GM10266 (cell line): ENCODE measurements around the gene KY.

ENCODE experiments used
- DNase-seq: peaks from one replicate; pipeline ENCODE4 v3.0.0; 2012; ENCODE audit errors: extremely low spot score
- TF ChIP-seq, protein P1 (sequence below): IDR thresholded peaks from 2 replicates; pipeline ENCODE4 v1.5.1; 2012; ENCODE audit warnings: mild to moderate bottlenecking, low read depth; ENCODE audit not compliant: control insufficient read depth, insufficient read depth; ENCODE audit errors: missing control alignments

KY gene, protein sequence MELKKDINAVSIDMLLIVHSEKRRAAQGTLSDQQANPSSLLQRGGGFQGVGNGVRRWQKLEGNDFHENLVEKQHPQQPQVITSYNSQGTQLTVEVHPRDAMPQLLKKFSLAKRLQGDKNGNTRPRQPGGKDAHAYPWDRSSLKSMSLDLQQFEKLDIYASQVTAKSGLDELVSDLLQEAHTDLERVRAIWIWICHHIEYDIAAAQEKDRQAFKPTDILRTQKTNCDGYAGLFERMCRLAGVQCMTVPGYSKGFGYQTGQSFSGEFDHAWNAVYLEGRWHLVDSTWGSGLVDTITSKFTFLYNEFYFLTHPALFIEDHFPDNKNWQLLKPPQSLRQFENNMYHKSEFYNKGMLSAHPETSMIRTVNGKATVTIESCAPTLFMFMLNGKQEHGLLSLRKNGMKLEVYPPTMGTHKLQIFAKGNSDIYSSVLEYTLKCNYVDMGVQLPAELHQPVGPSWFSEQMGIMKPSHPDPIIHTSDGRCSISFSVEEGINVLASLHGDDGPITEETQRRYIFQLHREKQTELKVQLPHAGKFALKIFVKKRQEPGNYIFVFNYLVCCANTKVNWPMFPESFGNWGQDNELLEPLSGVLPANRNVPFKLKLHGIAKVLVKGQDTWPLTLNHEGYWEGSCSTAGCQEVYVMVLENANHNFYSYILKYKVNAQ

DNA sequence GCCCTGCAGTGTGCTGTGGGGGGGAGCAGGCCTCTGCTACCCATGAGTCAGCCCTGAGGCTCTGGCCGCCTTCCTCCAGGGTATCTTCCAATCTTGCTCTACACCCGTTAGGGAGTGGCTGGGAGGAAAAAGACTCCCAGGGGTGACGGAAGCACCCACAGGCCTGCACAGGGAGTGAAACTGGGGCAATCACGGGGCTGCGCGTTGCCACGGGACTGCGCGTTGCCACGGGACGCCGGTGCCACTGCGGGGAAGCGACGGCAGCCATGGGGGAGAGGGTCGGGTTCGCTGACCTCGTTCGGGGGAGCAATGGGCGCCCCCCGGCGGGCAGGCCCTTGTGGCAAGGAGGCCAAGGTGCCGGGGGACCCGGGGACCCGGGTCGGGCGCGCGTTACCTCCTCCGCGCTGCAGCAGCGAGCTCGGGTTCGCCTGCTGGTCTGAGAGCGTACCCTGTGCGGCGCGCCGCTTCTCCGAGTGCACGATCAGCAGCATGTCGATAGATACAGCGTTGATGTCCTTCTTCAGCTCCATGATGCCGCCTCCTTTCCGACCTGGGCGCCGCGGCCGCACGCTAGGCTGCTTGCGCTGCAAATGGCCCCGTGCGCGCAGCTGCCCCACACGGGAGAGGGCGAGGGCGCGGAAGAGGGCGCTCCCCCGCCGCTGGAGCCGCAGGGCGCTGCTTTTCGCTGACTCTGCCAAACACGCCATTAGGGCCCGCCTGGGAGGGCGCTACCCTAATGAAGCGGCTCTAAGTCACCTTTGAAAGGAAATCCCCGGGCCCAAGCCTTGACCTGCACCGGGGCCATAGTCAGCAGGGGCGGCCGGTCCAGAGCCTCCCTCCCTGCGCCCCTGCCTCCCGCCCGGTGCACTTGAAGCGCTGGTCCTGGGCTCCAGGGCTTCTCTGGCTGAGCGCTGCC is at the start of gene KY:
TSS of gene KY (minus strand) at position 592 of the 916 bp plus-strand sequence. CDS start at position 530, 62 bp downstream.
- no peak for DNase-seq

DNA sequence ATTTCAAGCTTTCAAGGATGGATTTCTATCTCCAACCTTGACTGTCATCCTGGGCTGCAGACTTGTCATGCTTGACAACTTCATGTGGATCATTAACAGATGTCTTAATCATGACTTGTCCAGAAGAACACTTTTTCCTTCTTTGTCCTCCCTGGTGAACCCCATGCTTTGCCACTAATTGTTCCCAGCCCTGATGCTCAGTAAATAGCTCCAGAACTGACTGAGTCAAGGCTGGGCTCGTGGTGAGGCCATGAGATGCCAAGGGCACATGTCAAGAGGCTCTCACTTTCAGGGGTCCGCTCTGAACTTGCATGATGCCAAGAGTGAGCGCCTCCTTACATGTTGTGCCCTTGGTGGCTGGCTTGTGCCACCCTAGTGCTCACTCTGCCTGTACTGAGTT is 48.9 kb upstream of the KY start:
- TF ChIP-seq, protein P1, sequence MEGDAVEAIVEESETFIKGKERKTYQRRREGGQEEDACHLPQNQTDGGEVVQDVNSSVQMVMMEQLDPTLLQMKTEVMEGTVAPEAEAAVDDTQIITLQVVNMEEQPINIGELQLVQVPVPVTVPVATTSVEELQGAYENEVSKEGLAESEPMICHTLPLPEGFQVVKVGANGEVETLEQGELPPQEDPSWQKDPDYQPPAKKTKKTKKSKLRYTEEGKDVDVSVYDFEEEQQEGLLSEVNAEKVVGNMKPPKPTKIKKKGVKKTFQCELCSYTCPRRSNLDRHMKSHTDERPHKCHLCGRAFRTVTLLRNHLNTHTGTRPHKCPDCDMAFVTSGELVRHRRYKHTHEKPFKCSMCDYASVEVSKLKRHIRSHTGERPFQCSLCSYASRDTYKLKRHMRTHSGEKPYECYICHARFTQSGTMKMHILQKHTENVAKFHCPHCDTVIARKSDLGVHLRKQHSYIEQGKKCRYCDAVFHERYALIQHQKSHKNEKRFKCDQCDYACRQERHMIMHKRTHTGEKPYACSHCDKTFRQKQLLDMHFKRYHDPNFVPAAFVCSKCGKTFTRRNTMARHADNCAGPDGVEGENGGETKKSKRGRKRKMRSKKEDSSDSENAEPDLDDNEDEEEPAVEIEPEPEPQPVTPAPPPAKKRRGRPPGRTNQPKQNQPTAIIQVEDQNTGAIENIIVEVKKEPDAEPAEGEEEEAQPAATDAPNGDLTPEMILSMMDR = no peak

More for the DNA sequence above, at the start of gene KY:
- TF ChIP-seq, protein P1 = no peak

DNA sequence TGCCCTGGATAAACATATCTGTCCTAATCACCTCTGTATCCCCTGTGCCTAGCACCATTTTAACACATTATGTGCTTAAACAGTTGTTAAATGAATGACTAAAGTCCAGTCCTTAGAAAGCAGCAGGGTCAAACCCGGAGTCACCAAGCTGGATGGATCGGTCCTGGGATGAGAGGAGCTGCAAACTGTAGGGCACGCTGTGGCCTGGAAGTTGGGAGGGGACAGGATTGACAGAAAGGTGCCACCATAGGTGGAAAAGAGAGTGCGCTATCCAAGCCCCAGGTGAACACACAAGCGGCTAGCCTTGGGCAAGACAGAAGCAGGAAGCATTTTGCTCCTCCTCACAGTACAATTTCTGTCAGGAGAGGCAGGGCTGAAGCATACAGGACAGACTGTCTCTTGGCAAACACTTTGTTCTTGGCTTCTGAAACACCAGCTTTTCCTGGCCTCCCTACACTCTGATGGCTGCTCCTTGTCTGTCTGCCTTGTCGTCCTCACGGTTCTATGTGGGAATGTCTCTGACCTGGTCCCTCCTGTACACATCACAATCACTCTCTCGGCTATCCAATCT is 48.4 kb upstream of the KY start:
- TF ChIP-seq, protein P1 = no peak
- no peak for DNase-seq

More for the DNA sequence above, 48.9 kb upstream of the KY start:
- no peak for DNase-seq

DNA sequence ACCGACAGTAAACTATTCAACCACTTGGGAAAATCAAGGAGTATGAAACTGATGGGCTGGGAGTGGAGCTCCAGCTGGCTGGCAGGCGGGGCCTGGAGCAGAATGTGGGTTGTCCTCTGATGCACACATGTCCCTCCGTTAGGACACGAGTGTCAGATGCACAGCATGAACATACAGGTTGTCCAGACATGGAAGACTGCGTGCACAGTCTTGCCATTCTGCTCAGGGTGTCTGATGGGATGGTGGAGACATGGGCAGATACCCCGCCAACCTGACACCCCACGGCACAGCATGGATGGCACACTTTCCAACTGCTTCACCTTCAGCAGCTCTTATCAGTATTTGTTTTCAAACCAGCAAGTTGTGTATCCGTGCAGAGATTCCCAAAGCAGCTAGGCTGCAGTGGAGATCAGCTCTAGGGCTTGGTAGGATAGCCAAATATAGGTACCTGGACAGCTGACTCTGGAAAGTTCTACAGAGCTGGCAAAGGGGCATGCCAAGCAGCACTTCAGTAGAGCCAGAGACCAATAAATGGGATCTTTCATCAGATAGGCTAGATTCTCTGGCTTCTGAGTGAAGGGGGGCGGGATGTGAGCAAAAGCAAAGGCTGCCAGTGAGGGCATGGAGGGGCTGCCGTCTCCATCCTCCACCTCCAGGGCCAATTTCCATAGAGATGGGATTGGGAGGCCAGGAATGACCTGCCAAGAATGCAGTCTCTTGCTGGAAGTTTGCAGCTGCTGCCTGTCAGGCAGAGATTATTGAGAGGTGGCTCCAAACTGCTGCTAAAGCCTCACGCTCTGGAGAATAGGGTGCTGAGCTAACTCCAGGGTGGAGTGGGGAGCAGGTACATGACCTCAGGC is 47.2 kb upstream of the KY start:
- no peak for DNase-seq
- TF ChIP-seq, protein P1 = no peak

DNA sequence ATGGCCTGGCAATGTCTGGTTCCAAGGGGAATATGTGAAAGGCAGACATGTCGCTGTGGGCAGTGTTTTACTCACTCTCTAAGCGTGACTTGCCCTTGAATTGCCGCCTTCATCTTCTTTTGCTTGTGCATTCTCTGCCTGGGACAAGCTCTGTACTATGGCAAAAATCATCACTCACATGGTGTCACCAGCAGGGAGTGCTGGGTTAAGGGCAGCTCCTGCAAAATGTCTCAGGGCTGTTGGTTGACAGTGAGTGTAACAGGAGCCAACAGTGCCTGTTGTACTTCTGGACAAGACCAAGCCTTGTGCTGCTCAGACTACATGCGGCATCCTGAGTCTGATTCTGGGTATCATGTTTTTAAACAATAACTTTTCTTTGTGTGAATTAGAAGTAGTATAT is 45.3 kb upstream of the KY start:
- no peak for DNase-seq
- TF ChIP-seq, protein P1 = no peak

DNA sequence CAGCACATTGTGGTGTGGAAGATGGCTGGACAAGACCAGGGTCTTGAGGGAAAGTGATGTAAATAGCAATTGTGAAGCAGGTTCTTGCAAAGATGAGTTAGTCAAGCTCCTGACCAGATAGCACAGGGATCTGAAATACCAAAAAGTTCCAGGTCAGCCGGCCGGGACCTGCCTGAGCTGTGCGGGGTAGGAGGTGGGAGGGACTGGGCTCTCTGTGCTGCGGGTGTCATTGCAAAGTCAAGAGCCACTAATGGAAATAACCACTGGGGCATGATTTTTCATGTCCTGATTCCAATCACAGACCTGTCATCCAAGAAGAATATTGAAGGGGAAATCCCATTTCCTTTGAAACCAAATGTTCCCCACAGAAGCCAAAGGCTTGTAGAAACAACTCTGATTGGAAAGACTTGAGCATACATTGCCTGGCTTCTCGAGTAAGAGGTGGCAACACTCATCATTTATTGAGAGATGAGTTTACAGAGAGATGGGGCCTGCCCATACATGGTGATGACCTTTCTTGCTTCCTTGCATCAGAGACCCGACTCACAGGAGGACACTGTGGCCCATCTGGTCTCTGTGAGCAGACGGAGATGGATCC is 44.2 kb upstream of the KY start:
- no peak for DNase-seq
- TF ChIP-seq, protein P1 = no peak
